Brain microvascular endothelial cell (primary cell): ENCODE results near the gene KLHL6.

ENCODE experiments used
- DNase-seq: peaks from one replicate; pipeline ENCODE4 v3.0.0-alpha.2; 2020
- H3K27ac ChIP-seq: fragments of 250-450 bp; sonication (Bioruptor Pico); 2 replicates; pipeline ENCODE4 v1.5.1; 2020; ENCODE audit warnings: mild to moderate bottlenecking, moderate library complexity
- H3K27me3 ChIP-seq: fragments of 250-450 bp; sonication (Bioruptor Pico); replicated peaks from 2 replicates; pipeline ENCODE4 v1.5.1; 2020; ENCODE audit warnings: mild to moderate bottlenecking
- H3K36me3 ChIP-seq: fragments of 250-450 bp; sonication (Bioruptor Pico); replicated peaks from 2 replicates; pipeline ENCODE4 v1.5.1; 2020; ENCODE audit warnings: mild to moderate bottlenecking
- H3K4me3 ChIP-seq: 2 replicates; pipeline ENCODE4 v1.5.1; 2011; ENCODE audit warnings: low read depth, mild to moderate bottlenecking, control low read depth, low read length, moderate library complexity
- in situ Hi-C: cut with HindIII; loops from 2 replicates; pipeline ENCODE4 v1.10.0; 2017; ENCODE audit warnings: low sequenced_read_pairs, low pct_ligation_motif_present
- TF ChIP-seq, protein P1 (sequence below): IDR thresholded peaks from 2 replicates; pipeline ENCODE4 v1.5.1; 2011; ENCODE audit warnings: low read depth, mild to moderate bottlenecking, moderate library complexity, low read length, control low read depth, inconsistent platforms; ENCODE audit errors: missing control alignments

The KLHL6 gene

DNA sequence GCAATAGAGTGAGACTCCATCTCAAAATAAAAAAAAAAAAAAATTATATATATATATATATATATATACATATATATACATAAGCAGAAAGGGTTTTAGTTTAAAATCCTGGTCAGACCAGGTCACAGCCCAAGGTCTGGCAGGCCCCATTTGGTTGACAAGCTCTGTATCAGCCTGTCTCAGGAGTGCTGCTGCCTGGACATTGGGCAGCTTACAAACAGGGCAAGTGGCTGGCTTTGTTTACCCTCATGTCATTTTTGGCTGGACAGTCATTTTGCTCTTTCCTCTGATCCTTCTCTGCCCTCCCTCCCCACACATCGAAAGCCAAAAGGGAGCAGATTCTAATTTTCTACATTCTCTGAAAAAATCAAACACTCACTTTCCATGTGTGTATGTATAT lies 26.7 kb upstream of the KLHL6 start:
- Histone ChIP-seq H3K27ac (no peak overlapping the region), H3K36me3 (no peaks in the 10 kb centered on the region), H3K27me3 (peaks cover 4% of the 10 kb centered on the region), H3K4me3 (no peak overlapping the region)
- in situ Hi-C loops: no loop called here
- DNase-seq: no peak
- TF ChIP-seq, protein P1, sequence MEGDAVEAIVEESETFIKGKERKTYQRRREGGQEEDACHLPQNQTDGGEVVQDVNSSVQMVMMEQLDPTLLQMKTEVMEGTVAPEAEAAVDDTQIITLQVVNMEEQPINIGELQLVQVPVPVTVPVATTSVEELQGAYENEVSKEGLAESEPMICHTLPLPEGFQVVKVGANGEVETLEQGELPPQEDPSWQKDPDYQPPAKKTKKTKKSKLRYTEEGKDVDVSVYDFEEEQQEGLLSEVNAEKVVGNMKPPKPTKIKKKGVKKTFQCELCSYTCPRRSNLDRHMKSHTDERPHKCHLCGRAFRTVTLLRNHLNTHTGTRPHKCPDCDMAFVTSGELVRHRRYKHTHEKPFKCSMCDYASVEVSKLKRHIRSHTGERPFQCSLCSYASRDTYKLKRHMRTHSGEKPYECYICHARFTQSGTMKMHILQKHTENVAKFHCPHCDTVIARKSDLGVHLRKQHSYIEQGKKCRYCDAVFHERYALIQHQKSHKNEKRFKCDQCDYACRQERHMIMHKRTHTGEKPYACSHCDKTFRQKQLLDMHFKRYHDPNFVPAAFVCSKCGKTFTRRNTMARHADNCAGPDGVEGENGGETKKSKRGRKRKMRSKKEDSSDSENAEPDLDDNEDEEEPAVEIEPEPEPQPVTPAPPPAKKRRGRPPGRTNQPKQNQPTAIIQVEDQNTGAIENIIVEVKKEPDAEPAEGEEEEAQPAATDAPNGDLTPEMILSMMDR: no peak

DNA sequence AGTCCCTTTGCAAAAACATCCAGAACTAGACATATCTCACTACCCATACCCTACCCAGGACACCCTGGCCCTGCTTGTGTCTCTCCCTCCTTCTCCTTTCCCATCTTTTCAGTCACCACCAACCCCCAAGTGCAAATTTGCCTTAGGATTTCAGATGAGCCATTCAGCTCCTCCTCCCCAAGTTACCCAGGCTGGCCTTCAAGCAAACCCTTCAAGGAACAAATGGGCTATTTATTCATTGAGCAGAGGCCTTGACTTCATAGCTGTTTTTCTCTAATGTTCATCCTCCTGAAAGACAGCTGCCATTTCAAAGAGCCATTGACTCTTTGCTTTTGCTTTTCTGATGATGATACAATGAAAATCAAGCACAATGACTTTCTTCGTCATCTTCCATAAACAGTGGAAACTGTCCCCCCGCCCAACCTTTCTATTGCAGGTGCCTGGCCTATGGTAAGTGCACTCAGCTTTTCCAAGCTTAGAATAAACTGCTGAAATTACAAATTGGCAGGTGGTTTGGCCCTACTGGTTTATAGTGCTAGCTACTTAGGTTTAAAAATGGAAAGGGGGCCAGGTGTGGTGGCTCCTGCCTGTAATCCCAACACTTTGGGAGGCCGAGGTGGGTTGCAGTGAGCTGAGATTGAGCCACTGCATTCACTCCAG lies 26.1 kb upstream of the KLHL6 start:
- TF ChIP-seq, protein P1: no peak
- in situ Hi-C loops: no loop called here
- H3K4me3 ChIP-seq: no peak overlapping the region
- no peaks in the 10 kb centered on the region for H3K36me3 ChIP-seq
- peaks cover 4% of the 10 kb centered on the region for H3K27me3 ChIP-seq
- H3K27ac ChIP-seq: no peak overlapping the region
- no peak for DNase-seq

- Histone ChIP-seq H3K36me3 (no peaks in the 10 kb centered on the region), H3K27ac (no peak overlapping the region), H3K4me3 (no peak overlapping the region), H3K27me3 (peaks cover 4% of the 10 kb centered on the region)
- DNase-seq: no peak
- in situ Hi-C loops: no loop called here
- TF ChIP-seq, protein P1: no peak
Observed at GRCh38 chr3:183579967-183580900, 24.7 kb upstream of the KLHL6 start.

DNA sequence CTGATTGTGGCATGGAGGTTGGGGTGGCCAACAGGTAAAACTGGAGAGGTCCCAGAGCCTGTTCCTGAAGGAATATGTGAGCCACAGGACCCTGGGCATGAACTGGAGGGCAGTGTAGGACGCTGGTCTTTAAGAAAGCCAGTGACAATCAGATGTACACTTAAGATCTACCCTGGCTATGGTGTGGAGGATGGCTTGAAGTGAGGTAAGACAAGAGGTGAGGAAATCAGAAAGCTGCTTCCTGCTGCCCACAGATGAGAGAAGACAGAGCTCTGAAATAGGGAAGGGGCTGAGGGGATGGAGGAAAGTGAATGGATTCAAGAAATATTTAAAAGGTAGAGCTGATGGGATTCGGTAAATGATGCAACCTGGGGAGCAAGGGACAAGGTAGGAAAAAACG lies 22.7 kb upstream of the KLHL6 start:
- Histone ChIP-seq H3K36me3 (no peaks in the 10 kb centered on the region), H3K4me3 (no peak overlapping the region), H3K27me3 (peaks cover 4% of the 10 kb centered on the region), H3K27ac (no peak overlapping the region)
- DNase-seq: no peak
- in situ Hi-C loops: no loop called here
- TF ChIP-seq, protein P1: no peak

GRCh38 chr3:183577346-183577745 lies 21.8 kb upstream of the KLHL6 start:
- Histone ChIP-seq H3K27ac (no peak overlapping the region), H3K27me3 (peaks cover 4% of the 10 kb centered on the region), H3K36me3 (no peaks in the 10 kb centered on the region), H3K4me3 (no peak overlapping the region)
- TF ChIP-seq, protein P1: no peak
- in situ Hi-C loops: no loop called here
- DNase-seq: no peak
